ENCODE measurements around the gene CHD6. TPM values are rescaled to one million over a fixed set of nuclear protein-coding genes. Genes with fewer than 3 reads are reported as not detected.
A peak's percentile ranks its signal among the peaks of the same experiment; 100 is the strongest.

CHD6 gene
- total RNA-seq, 1 donor from 2014 or later, result 36.8 TPM

DNA sequence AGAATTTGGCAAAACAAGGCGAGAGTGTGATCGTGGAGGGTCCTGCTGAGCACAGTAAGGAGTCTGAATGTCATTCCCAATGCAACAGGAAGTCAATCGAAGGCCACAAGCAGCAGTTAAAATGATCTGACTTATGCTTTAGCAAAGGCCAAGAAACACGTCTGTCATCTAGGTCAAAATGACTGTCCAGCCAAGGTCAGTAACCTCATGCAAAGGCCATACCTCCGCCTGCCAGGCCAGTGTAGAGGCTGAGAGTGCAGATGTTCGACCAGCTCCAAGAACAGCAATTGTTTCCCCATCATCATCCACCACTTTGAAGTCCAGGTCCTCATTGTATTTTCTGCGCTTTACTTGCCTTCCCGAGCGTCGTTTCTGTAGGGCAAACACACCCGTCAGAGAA is 105.6 kb downstream of the CHD6 start:
- Mint-ChIP-seq H3K27ac (no peak overlapping the region), H3K4me3 (no peak overlapping the region), H3K27me3 (ENCODE audit: insufficient read depth) (no peaks in the 10 kb centered on the region), H3K36me3 (ENCODE audit: low read depth) (peaks cover 37% of the 10 kb centered on the region), H3K9me3 (no peaks in the 10 kb centered on the region), H3K4me1 (ENCODE audit: low read depth) (peaks cover 10% of the 10 kb centered on the region)
- DNase-seq (ENCODE audit: low spot score), result no peak
- intact Hi-C loops (cut with micrococcal nuclease), result no loop called here

GRCh38 chr20:41510847-41511450 is 107.2 kb downstream of the CHD6 start:
- peaks cover 38% of the 10 kb centered on the region for H3K36me3 Mint-ChIP-seq (ENCODE audit: low read depth)
- peaks cover 14% of the 10 kb centered on the region for H3K4me1 Mint-ChIP-seq (ENCODE audit: low read depth)
- no peak for DNase-seq (ENCODE audit: low spot score)
- H3K27me3 Mint-ChIP-seq (ENCODE audit: insufficient read depth), result no peaks in the 10 kb centered on the region
- no peak overlapping the region for H3K27ac Mint-ChIP-seq
- peaks cover 1% of the 10 kb centered on the region for H3K9me3 Mint-ChIP-seq
- intact Hi-C loops (cut with micrococcal nuclease), result no loop called here
- H3K4me3 Mint-ChIP-seq, result no peak overlapping the region

DNA sequence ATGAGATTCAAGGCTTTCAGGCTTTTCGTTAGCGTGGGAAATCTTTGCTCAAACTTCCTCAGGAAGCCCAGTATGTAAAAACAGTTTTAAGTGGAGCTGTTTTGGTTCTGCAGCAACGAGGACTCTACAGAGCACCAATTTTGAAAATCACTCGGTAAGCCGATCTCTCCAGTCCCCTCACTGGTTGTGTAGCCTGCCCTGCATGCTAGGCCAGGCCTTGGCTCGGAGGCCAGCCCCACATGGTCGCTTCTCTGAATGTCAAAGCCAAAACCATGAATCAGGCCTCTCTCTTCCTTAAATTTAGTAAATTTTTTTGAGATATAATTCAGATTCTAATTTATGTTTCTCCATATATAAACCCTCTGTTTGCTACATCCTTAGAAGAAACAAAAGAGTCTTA is 108.0 kb downstream of the CHD6 start:
- Mint-ChIP-seq H3K4me3 (no peak overlapping the region), H3K9me3 (peaks cover 5% of the 10 kb centered on the region), H3K36me3 (ENCODE audit: low read depth) (peaks cover 42% of the 10 kb centered on the region), H3K27me3 (ENCODE audit: insufficient read depth) (no peaks in the 10 kb centered on the region), H3K4me1 (ENCODE audit: low read depth) (peaks cover 21% of the 10 kb centered on the region), H3K27ac (no peak overlapping the region)
- intact Hi-C loops (cut with micrococcal nuclease), result no loop called here
- no peak for DNase-seq (ENCODE audit: low spot score)

DNA sequence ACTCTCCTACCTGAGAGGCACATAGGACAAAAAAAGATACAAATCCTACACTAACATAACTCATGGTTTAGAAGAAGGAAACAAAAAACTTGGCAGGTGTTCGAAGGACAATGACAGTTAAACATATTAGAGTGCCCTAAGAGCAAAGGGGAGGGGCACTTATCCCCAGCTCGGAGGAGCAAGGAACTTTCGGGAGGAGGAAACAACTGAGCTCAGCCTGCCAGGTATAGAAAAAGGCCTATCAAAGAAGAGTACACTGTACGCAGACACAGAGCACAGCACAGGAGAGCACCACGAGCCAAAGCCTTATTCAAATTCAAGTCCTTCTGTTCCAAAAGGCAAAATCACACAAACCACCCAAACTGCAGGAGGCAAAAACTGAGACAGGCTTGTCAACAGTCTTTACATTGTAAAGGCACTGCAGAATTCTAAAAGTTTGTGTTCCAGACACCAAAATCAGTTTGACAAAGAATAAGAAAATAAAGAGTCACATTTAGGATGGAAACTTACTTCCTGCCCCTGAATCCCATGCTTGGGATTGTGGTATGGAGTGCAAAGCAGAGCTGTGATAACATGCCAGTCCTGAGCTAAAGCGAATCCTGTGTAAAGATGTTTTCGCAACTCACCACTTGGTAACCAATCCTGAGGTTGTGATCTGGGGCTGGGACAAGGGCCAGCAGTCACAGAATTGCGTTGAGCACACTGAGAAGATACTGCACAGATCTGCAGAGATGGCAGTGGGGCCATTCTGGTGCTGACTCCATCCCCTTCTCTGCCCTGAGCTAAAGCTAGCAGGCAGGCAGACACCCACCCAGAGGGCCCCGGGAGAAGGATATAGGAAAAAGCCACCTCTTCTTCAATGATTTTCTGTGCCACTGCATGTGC is 108.6 kb downstream of the CHD6 start:
- H3K27ac Mint-ChIP-seq, result no peak overlapping the region
- peaks cover 26% of the 10 kb centered on the region for H3K4me1 Mint-ChIP-seq (ENCODE audit: low read depth)

DNA sequence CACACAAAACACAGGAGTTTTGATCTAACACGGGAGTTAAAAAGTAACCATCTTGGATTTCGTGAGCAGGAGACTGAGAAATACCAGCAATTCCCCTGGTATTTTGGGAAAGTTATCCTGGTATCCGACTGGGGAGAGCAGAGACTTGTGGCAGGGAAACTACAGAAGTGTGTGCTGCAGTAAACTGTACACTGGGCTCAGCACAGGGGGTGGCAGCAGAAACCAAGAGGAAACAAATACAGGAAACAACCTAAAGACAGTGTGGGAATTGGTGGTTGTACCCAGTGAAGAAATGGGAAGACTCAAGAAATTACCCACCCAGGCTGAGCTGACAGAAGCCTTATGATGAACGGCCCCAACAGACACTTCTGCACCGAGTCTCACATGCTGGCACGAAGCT is 109.8 kb downstream of the CHD6 start:
- no peak for DNase-seq (ENCODE audit: low spot score)
- peak overlapping the region; percentile 9 for H3K27ac Mint-ChIP-seq
- intact Hi-C loops (cut with micrococcal nuclease), result no loop called here
- H3K36me3 Mint-ChIP-seq (ENCODE audit: low read depth), result peaks cover 40% of the 10 kb centered on the region
- H3K4me3 Mint-ChIP-seq, result no peak overlapping the region
- H3K4me1 Mint-ChIP-seq (ENCODE audit: low read depth), result peaks cover 31% of the 10 kb centered on the region
- no peaks in the 10 kb centered on the region for H3K27me3 Mint-ChIP-seq (ENCODE audit: insufficient read depth)
- H3K9me3 Mint-ChIP-seq, result peaks cover 5% of the 10 kb centered on the region

More for the DNA sequence above, 108.6 kb downstream of the CHD6 start:
- no peak overlapping the region for H3K4me3 Mint-ChIP-seq
- peaks cover 5% of the 10 kb centered on the region for H3K9me3 Mint-ChIP-seq
- no peaks in the 10 kb centered on the region for H3K27me3 Mint-ChIP-seq (ENCODE audit: insufficient read depth)
- H3K36me3 Mint-ChIP-seq (ENCODE audit: low read depth), result peaks cover 41% of the 10 kb centered on the region
- no peak for DNase-seq (ENCODE audit: low spot score)
- intact Hi-C loops (cut with micrococcal nuclease), result no loop called here

GRCh38 chr20:41507851-41508250 is 110.3 kb downstream of the CHD6 start:
- H3K4me3 Mint-ChIP-seq, result no peak overlapping the region
- no peaks in the 10 kb centered on the region for H3K27me3 Mint-ChIP-seq (ENCODE audit: insufficient read depth)
- peaks cover 31% of the 10 kb centered on the region for H3K4me1 Mint-ChIP-seq (ENCODE audit: low read depth)
- H3K9me3 Mint-ChIP-seq, result peaks cover 5% of the 10 kb centered on the region
- H3K27ac Mint-ChIP-seq, result no peak overlapping the region
- intact Hi-C loops (cut with micrococcal nuclease), result no loop called here
- H3K36me3 Mint-ChIP-seq (ENCODE audit: low read depth), result peaks cover 35% of the 10 kb centered on the region
- no peak for DNase-seq (ENCODE audit: low spot score)

DNA sequence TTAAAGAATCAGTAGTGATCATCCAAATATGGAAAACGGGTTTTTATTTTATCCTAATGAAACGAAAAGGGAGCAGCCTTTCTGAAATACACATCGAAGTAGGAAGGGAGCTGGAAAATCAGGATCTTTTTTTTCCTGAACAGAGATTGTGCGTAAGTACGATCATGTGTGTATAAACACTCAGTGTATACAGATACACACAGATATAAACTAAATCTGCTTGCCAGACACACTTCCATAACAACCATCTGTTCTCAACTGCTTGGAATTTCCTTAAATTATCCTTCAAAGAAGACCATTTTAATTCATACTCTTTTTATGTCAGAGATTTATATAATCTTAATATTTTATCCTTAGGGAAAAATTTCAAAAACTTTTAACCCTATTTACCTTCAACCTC is 110.7 kb downstream of the CHD6 start:
- H3K4me1 Mint-ChIP-seq (ENCODE audit: low read depth), result peaks cover 31% of the 10 kb centered on the region
- H3K36me3 Mint-ChIP-seq (ENCODE audit: low read depth), result peaks cover 31% of the 10 kb centered on the region
- no peaks in the 10 kb centered on the region for H3K27me3 Mint-ChIP-seq (ENCODE audit: insufficient read depth)
- intact Hi-C loops (cut with micrococcal nuclease), result no loop called here
- H3K4me3 Mint-ChIP-seq, result no peak overlapping the region
- peaks cover 5% of the 10 kb centered on the region for H3K9me3 Mint-ChIP-seq
- H3K27ac Mint-ChIP-seq, result no peak overlapping the region
- no peak for DNase-seq (ENCODE audit: low spot score)

DNA sequence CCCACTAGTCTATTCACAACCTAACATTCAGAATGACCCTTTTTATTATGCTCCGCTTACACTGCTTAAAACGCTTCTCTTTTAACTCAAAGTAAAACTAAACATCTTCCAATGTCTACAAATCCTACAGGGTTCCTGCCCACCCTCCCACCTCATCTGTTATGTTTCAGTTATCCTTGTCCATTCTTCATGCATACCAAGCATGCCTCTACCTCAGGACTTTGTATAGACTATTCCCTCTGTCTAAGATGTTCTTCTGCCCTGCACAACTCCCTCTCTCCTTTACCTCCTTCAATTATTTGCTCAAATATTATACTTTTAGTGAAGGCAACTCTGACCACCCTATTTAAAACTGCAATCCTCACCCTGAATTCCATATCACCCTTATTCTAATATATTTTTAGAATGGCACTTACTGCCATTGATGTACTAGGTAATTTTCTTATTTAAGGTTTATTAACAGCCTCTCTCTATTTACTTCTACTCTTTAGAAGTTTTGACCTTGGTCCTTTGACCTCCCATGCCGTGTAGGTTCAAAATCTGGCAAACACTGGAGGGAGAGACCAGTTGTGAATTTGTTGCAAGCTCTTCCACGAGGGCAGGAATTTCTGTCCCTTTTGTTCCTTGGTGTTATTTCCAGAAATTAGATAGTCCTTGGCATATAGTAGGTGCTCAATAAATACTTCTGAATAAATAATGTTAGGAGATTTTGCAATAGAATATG is 111.8 kb downstream of the CHD6 start:
- Mint-ChIP-seq H3K4me1 (ENCODE audit: low read depth) (peaks cover 31% of the 10 kb centered on the region), H3K4me3 (no peak overlapping the region), H3K27me3 (ENCODE audit: insufficient read depth) (no peaks in the 10 kb centered on the region), H3K36me3 (ENCODE audit: low read depth) (peaks cover 23% of the 10 kb centered on the region), H3K27ac (peak overlapping the region; percentile 59), H3K9me3 (peaks cover 5% of the 10 kb centered on the region)
- intact Hi-C loops (cut with micrococcal nuclease), result no loop called here
- no peak for DNase-seq (ENCODE audit: low spot score)

DNA sequence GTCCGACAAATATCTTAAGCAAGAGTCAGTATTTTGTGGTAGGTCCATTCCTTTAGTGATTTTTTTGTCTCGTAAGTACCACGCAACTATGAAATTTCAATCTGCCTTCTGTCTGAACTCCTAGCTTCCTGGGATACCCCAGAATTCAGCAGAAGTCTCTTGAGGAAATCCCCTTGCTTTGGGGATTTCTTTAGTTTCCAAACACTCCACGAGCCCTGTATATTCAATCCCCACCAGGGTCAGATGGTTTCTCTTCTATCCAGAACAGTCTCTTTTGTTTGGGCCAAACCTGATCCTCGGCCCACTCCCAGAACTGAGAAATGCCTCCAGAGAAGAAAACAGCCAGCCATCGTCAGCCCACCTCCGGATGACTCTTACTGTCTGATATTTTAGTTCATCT is 113.0 kb downstream of the CHD6 start:
- intact Hi-C loops (cut with micrococcal nuclease), result no loop called here
- Mint-ChIP-seq H3K27me3 (ENCODE audit: insufficient read depth) (no peaks in the 10 kb centered on the region), H3K9me3 (peaks cover 5% of the 10 kb centered on the region), H3K4me1 (ENCODE audit: low read depth) (peaks cover 31% of the 10 kb centered on the region), H3K4me3 (no peak overlapping the region), H3K27ac (peak overlapping the region; percentile 14), H3K36me3 (ENCODE audit: low read depth) (peaks cover 20% of the 10 kb centered on the region)
- DNase-seq (ENCODE audit: low spot score), result no peak

- Mint-ChIP-seq H3K4me3 (no peak overlapping the region), H3K27ac (no peak overlapping the region), H3K27me3 (ENCODE audit: insufficient read depth) (no peaks in the 10 kb centered on the region), H3K36me3 (ENCODE audit: low read depth) (peaks cover 24% of the 10 kb centered on the region), H3K4me1 (ENCODE audit: low read depth) (peaks cover 21% of the 10 kb centered on the region), H3K9me3 (peaks cover 5% of the 10 kb centered on the region)
- intact Hi-C loops (cut with micrococcal nuclease), result no loop called here
- DNase-seq (ENCODE audit: low spot score), result no peak
Measured at GRCh38 chr20:41501376-41501775, 116.8 kb downstream of the CHD6 start.

DNA sequence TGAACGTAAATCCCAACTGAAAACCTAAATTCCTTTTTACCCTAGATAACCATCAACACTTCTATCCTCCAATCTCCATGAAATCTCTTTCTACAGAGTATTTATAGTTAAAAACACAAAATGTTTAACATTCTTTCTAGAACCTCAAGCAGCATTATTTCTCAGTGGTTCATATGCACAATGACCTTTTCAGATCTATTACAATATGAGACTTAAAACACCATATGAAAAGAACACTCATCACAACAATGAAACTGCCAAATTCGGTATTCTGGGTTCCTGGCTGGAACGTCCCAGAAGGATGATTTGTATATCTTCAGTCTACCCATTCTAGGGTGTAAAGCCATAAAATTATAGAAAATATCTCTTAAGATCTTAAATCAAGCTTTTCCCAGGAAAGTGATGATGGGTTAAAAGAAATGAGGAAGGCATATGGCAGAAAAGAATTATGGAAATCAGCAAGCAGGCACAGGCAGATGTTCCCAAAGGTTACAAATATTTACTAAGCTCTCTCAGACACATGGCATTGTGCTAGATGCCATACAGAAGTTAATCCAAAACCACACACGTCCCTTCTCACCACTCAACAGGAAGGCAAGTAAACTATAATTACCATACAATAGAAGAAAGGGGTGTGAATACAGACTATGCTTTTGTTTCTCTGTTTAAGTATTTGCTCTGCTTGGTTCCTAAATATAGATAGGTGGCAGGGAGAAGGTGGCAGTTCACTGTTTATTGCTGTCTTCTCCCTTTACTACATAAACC is 118.0 kb downstream of the CHD6 start:
- H3K27ac Mint-ChIP-seq, result no peak overlapping the region
- H3K4me3 Mint-ChIP-seq, result no peak overlapping the region
- no peak for DNase-seq (ENCODE audit: low spot score)
- H3K36me3 Mint-ChIP-seq (ENCODE audit: low read depth), result peaks cover 18% of the 10 kb centered on the region
- intact Hi-C loops (cut with micrococcal nuclease), result no loop called here
- no peaks in the 10 kb centered on the region for H3K9me3 Mint-ChIP-seq
- H3K4me1 Mint-ChIP-seq (ENCODE audit: low read depth), result peaks cover 9% of the 10 kb centered on the region
- no peaks in the 10 kb centered on the region for H3K27me3 Mint-ChIP-seq (ENCODE audit: insufficient read depth)

DNA sequence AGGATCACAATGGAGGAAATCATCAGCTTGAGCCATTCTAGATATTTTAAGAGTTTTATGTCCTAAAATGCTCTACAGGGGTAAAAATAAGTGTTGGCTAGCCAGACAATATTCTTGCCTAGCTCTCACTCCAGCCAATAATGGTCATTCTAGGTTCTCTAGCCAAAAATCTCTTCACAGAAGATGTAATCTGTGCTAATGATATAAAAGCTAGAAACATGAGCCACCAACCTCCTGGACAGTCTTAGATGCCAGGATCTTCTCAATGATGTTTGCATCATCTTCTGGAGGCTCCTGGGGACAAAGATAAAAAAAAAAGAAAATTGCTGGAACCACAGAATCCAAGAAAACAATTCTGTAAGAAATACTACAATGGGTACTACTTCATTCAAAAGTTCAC is 119.1 kb downstream of the CHD6 start:
- Mint-ChIP-seq H3K27me3 (ENCODE audit: insufficient read depth) (no peaks in the 10 kb centered on the region), H3K4me1 (ENCODE audit: low read depth) (peaks cover 2% of the 10 kb centered on the region), H3K36me3 (ENCODE audit: low read depth) (peaks cover 15% of the 10 kb centered on the region), H3K27ac (no peak overlapping the region), H3K9me3 (no peaks in the 10 kb centered on the region), H3K4me3 (no peak overlapping the region)
- intact Hi-C loops (cut with micrococcal nuclease), result no loop called here
- no peak for DNase-seq (ENCODE audit: low spot score)
